ENCODE data around the gene DPP6. TPM values are rescaled to one million over a fixed set of nuclear protein-coding genes. Genes with fewer than 3 reads are reported as not detected.

The DPP6 gene
- total RNA-seq, 4 donors from 2014 or later: 0.38 TPM; not detected in 2

- no peak overlapping the region for H3K4me3 ChIP-seq
- peaks cover 0 to 4% (median 0%) of the 10 kb centered on the region in 3 donors for H3K9me3 ChIP-seq
- no peak for DNase-seq
- H3K4me1 ChIP-seq: no peaks in the 10 kb centered on the region
- no peaks in the 10 kb centered on the region for H3K36me3 ChIP-seq
- H3K27ac ChIP-seq: no peak overlapping the region
- H3K27me3 ChIP-seq: no peaks in the 10 kb centered on the region
- no peak for TF ChIP-seq CTCF (IDR thresholded peaks at IDR 0.05)
- 45% methylated on average over 6 of the region's 6 CpGs for whole genome bisulfite sequencing, 2 donors
- intact Hi-C loops (cut with DNase I): no loop called here
These were observed 364.5 kb downstream of the DPP6 start for GRCh38 chr7:154416714-154417113.

- intact Hi-C loops (cut with DNase I): no loop called here
- no peak for TF ChIP-seq POLR2A (IDR thresholded peaks at IDR 0.05)
- Histone ChIP-seq H3K36me3 (no peaks in the 10 kb centered on the region), H3K27ac (no peak overlapping the region), H3K9me3 (no peaks in the 10 kb centered on the region), H3K27me3 (no peaks in the 10 kb centered on the region), H3K4me3 (no peak overlapping the region), H3K4me1 (no peaks in the 10 kb centered on the region)
- WGBS, 2 donors: 67 to 77% methylated on average over 10 of the region's 10 CpGs
- no peak for DNase-seq
These were observed 367.1 kb downstream of the DPP6 start for GRCh38 chr7:154419344-154419743.

DNA sequence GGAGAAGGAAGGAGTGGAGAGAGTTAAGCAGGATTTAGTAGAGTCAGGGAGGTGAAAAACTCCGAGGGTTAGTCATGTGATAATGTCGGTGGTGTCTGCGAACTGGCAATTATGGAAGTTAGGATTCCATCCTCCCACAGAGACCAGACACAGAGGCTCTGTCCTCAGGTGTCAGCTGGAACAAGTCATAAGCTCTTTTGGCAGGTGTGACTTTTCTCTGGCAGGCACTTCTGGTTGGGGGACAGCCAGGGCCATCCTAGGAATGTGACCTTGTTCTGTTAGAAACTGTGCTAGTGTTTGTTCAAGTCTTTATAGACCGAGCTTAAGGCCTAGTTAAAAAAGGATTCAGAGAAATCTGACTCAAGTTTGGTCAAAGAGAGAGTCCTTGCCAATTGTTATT is 371.0 kb downstream of the DPP6 start:
- DNase-seq: no peak
- H3K27me3 ChIP-seq: no peaks in the 10 kb centered on the region
- WGBS, 2 donors: 12 to 13% methylated on average over 4 of the region's 4 CpGs

GRCh38 chr7:154424350-154424749 is 372.2 kb downstream of the DPP6 start:
- intact Hi-C loops (cut with DNase I): no loop called here
- H3K4me3 ChIP-seq: no peak overlapping the region

More for the DNA sequence above, 371.0 kb downstream of the DPP6 start:
- Histone ChIP-seq H3K4me3 (no peak overlapping the region), H3K4me1 (no peaks in the 10 kb centered on the region), H3K27ac (no peak overlapping the region), H3K9me3 (no peaks in the 10 kb centered on the region), H3K36me3 (no peaks in the 10 kb centered on the region)
- TF ChIP-seq CTCF (IDR thresholded peaks at IDR 0.05) (no peak), POLR2A (IDR thresholded peaks at IDR 0.05) (no peak)
- intact Hi-C loops (cut with DNase I): no loop called here

GRCh38 chr7:154425271-154425670 is 373.1 kb downstream of the DPP6 start:
- H3K27ac ChIP-seq: no peak overlapping the region
- H3K4me3 ChIP-seq: no peak overlapping the region
- peaks cover 0 to 5% (median 0%) of the 10 kb centered on the region in 3 donors for H3K9me3 ChIP-seq
- DNase-seq: no peak
- no peaks in the 10 kb centered on the region for H3K36me3 ChIP-seq
- TF ChIP-seq CTCF (IDR thresholded peaks at IDR 0.05) (no peak), POLR2A (IDR thresholded peaks at IDR 0.05) (no peak)
- intact Hi-C loops (cut with DNase I): no loop called here
- H3K4me1 ChIP-seq: no peaks in the 10 kb centered on the region
- WGBS, 2 donors: 38 to 57% methylated on average over 2 of the region's 2 CpGs
- no peaks in the 10 kb centered on the region for H3K27me3 ChIP-seq

More at GRCh38 chr7:154424350-154424749, 372.2 kb downstream of the DPP6 start:
- no peak for DNase-seq
- 49 to 53% methylated on average over 8 of the region's 8 CpGs for WGBS, 2 donors
- Histone ChIP-seq H3K36me3 (no peaks in the 10 kb centered on the region), H3K27me3 (no peaks in the 10 kb centered on the region), H3K9me3 (no peaks in the 10 kb centered on the region), H3K27ac (no peak overlapping the region), H3K4me1 (no peaks in the 10 kb centered on the region)
- TF ChIP-seq CTCF (IDR thresholded peaks at IDR 0.05) (no peak), POLR2A (IDR thresholded peaks at IDR 0.05) (no peak)

DNA sequence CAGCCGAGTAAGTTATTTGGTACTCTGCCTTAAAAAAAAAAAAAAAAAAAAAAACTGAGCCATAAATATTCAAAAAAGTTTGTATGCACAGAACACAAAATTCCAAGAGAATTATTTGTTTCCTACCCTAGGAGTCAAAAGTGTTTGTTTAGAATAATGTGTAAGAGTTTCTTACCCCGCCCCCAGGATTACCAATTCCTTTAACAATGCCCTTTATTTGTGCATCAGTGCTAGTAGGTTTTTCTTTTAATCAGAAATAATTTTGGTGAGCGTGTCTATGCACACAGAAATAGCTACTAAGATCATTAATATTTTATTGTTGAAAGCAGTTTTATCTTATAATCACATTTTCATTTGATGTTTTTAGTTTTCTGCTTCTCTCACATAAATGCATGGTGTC is 374.6 kb downstream of the DPP6 start:
- Histone ChIP-seq H3K4me1 (no peaks in the 10 kb centered on the region), H3K36me3 (no peaks in the 10 kb centered on the region), H3K27me3 (no peaks in the 10 kb centered on the region), H3K9me3 (peaks cover 0 to 6% (median 0%) of the 10 kb centered on the region in 3 donors), H3K4me3 (no peak overlapping the region), H3K27ac (no peak overlapping the region)
- DNase-seq: no peak
- WGBS, 2 donors: 56 to 71% methylated on average over 3 of the region's 3 CpGs
- TF ChIP-seq CTCF (IDR thresholded peaks at IDR 0.05): no peak
- TF ChIP-seq POLR2A (IDR thresholded peaks at IDR 0.05): no peak
- intact Hi-C loops (cut with DNase I): no loop called here
